ENCODE data around the gene NLN.

Gene NLN

GRCh38 chr5:65811004-65811403 is 89.0 kb downstream of the NLN start:
- DNase-seq: no peak

GRCh38 chr5:65811885-65812284 is 89.9 kb downstream of the NLN start:
- no peak for DNase-seq

GRCh38 chr5:65812648-65813047 is 90.6 kb downstream of the NLN start:
- no peak for DNase-seq

GRCh38 chr5:65813174-65813573 is 91.2 kb downstream of the NLN start:
- no peak for DNase-seq

- no peak for DNase-seq
These were observed 93.2 kb downstream of the NLN start for GRCh38 chr5:65815161-65815560.

GRCh38 chr5:65816729-65817128 is 94.7 kb downstream of the NLN start:
- DNase-seq: no peak

- DNase-seq: no peak
These were observed 95.9 kb downstream of the NLN start for GRCh38 chr5:65817931-65818330.

- no peak for DNase-seq
These were observed 96.6 kb downstream of the NLN start for GRCh38 chr5:65818592-65818991.

- DNase-seq: no peak
These were observed 97.4 kb downstream of the NLN start for GRCh38 chr5:65819215-65819904.

GRCh38 chr5:65819905-65820240 is 97.9 kb downstream of the NLN start:
- DNase-seq: no peak

GRCh38 chr5:65820373-65820772 is 98.4 kb downstream of the NLN start:
- DNase-seq: no peak

GRCh38 chr5:65821966-65822365 is 100.0 kb downstream of the NLN start:
- DNase-seq: no peak

- peak; percentile 3 to 14 for DNase-seq
These were observed 100.7 kb downstream of the NLN start for GRCh38 chr5:65822710-65823109.

- no peak for DNase-seq
These were observed 101.2 kb downstream of the NLN start for GRCh38 chr5:65823204-65823603.

- DNase-seq: no peak
These were observed 101.9 kb downstream of the NLN start for GRCh38 chr5:65823845-65824445.

- no peak for DNase-seq
These were observed 103.7 kb downstream of the NLN start for GRCh38 chr5:65825408-65826328.

GRCh38 chr5:65828022-65828896 is 106.3 kb downstream of the NLN start:
- no peak for DNase-seq

GRCh38 chr5:65830856-65831255 is 108.9 kb downstream of the NLN start:
- no peak for DNase-seq

- no peak for DNase-seq
These were observed 109.3 kb downstream of the NLN start for GRCh38 chr5:65831276-65831675.

GRCh38 chr5:65832152-65832551 is 110.1 kb downstream of the NLN start:
- no peak for DNase-seq

- DNase-seq: no peak
These were observed 110.7 kb downstream of the NLN start for GRCh38 chr5:65832603-65833228.

GRCh38 chr5:65833780-65834179 is 111.8 kb downstream of the NLN start:
- no peak for DNase-seq

All from NCI-H446 (cell line).